OCI-LY3 (cell line): ENCODE results near the gene EXTL2.

ENCODE experiments used
- EZH2phosphoT487 ChIP-seq: fragments of 200-600 bp; shearing (Covaris generic); IDR thresholded peaks from 2 replicates; pipeline ENCODE4 v1.6.1; 2018; ENCODE audit warnings: antibody characterized with exemption, mixed run types, low read depth
- TF ChIP-seq, protein P1 (sequence below): fragments of 200-600, 300-600 bp; sonication (generic); IDR thresholded peaks from 2 replicates; pipeline ENCODE4 v1.5.1; 2014; ENCODE audit warnings: antibody characterized with exemption, low read length, low read depth

DNA sequence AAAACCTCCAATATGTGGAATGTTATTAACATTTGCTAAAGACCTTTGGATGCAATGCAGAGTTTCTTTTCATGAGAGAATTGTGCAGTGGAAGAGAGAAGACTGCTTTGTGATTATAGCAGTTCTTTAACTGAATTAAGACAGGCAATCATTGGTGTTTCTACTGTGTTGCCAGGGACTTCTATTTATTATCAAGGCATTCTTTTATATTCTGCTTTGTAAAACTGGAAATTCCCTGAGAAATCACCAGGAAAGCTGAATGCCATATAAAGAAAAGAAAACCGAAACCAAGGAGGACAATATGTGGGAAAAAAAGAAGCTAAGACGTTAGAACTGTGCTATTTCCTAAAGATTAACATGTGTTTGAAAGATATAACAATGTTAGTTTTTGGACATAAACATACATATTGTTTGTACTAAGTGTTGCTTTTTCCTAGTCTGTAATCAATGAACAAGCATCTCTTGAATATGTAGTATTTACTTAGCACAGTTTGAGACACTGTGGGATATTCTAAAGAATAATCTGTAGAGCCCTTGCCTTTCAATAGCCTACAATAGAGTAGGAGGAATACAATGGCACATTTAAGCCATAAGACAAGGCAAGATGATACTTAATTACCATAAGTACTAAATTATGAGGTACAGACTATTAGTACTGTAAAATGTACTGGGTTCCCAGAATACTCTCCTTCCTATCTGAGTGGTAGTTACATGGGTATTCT is 47.1 kb downstream of the EXTL2 start:
- TF ChIP-seq, protein P1, sequence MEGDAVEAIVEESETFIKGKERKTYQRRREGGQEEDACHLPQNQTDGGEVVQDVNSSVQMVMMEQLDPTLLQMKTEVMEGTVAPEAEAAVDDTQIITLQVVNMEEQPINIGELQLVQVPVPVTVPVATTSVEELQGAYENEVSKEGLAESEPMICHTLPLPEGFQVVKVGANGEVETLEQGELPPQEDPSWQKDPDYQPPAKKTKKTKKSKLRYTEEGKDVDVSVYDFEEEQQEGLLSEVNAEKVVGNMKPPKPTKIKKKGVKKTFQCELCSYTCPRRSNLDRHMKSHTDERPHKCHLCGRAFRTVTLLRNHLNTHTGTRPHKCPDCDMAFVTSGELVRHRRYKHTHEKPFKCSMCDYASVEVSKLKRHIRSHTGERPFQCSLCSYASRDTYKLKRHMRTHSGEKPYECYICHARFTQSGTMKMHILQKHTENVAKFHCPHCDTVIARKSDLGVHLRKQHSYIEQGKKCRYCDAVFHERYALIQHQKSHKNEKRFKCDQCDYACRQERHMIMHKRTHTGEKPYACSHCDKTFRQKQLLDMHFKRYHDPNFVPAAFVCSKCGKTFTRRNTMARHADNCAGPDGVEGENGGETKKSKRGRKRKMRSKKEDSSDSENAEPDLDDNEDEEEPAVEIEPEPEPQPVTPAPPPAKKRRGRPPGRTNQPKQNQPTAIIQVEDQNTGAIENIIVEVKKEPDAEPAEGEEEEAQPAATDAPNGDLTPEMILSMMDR = no peak
- no peak for TF ChIP-seq EZH2phosphoT487
